Amniotic stem cell (primary cell): ENCODE measurements around the gene RPS29.

ENCODE experiments used
- DNase-seq: peaks from one replicate; lab custom pipeline; 2025; lab: John Stamatoyannopoulos, UW

The RPS29 gene

GRCh38 chr14:49550286-49551184 lies 35.6 kb downstream of the RPS29 start:
- no peak for DNase-seq

- no peak for DNase-seq
Measured at GRCh38 chr14:49549881-49550280, 36.3 kb downstream of the RPS29 start.

- no peak for DNase-seq
Measured at GRCh38 chr14:49549446-49549845, 36.7 kb downstream of the RPS29 start.

- DNase-seq = no peak
Measured at GRCh38 chr14:49546766-49547165, 39.4 kb downstream of the RPS29 start.

GRCh38 chr14:49545716-49546115 lies 40.5 kb downstream of the RPS29 start:
- no peak for DNase-seq

- no peak for DNase-seq
Measured at GRCh38 chr14:49545071-49545470, 41.1 kb downstream of the RPS29 start.

- no peak for DNase-seq
Measured at GRCh38 chr14:49541049-49541448, 45.1 kb downstream of the RPS29 start.

- DNase-seq = no peak
Measured at GRCh38 chr14:49538852-49539251, 47.3 kb downstream of the RPS29 start.
